ENCODE data around the gene MXRA5. TPM values are rescaled to one million over a fixed set of nuclear protein-coding genes. Genes with fewer than 3 reads are reported as not detected.

Gene MXRA5
- total and polyA plus RNA-seq, 9 of the 15 experiments (the other 6 are each of a cell fraction or from before 2014, with no cell fraction given): 0.02 TPM; not detected in 8

- TF ChIP-seq SMARCB1 (IDR thresholded peaks at IDR 0.05; ENCODE audit: insufficient read length, low read depth) (no peak), ERF (CRISPR knock-in tag; IDR thresholded peaks at IDR 0.05) (no peak), TFE3 (CRISPR knock-in tag; IDR thresholded peaks at IDR 0.05) (peak; percentile 46), ZFP91 (CRISPR knock-in tag; IDR thresholded peaks at IDR 0.05) (no peak), E2F4 (CRISPR knock-in tag; IDR thresholded peaks at IDR 0.05; ENCODE audit: low read depth) (no peak), FOXP1 (CRISPR knock-in tag; IDR thresholded peaks at IDR 0.05) (no peak), SIX5 (IDR thresholded peaks at IDR 0.05; ENCODE audit: borderline replicate concordance in 1 of 2, insufficient read depth in 1 of 2, low read depth in 1 of 2, low read length in 2 of 2) (peak; percentile 49 to 57; a peak in 3 of 4 replicates), ZNF143 (CRISPR knock-in tag; IDR thresholded peaks at IDR 0.05) (peak; percentile 73), TOE1 (IDR thresholded peaks at IDR 0.05; ENCODE audit: borderline replicate concordance) (0 out of 2 replicates have a peak, but pooled peaks have one; percentile 25), TOE1 (CRISPR knock-in tag; IDR thresholded peaks at IDR 0.05; ENCODE audit: borderline replicate concordance, low read depth) (no peak), USF1 (CRISPR knock-in tag; IDR thresholded peaks at IDR 0.05) (peak; percentile 86), ATF1 (CRISPR knock-in tag; IDR thresholded peaks at IDR 0.05) (no peak), ATF1 (tag; IDR thresholded peaks at IDR 0.05) (no peak), RAD51 (IDR thresholded peaks at IDR 0.05; ENCODE audit: borderline replicate concordance, low read depth) (peak; percentile 72; the same call in 1 of the 2 replicates), HCFC1 (IDR thresholded peaks at IDR 0.05; ENCODE audit: low read depth, low read length) (peak; percentile 83), MAX (CRISPR knock-in tag; IDR thresholded peaks at IDR 0.05) (no peak), ZC3H11A (IDR thresholded peaks at IDR 0.05; ENCODE audit: low read depth, low read length) (no peak), SP2 (IDR thresholded peaks at IDR 0.05; ENCODE audit: extremely low read depth, low read depth, low read length, poor library complexity, severe bottlenecking) (no peak), MTF1 (CRISPR knock-in tag; IDR thresholded peaks at IDR 0.05; ENCODE audit: borderline replicate concordance) (no peak), MXI1 (IDR thresholded peaks at IDR 0.05; ENCODE audit: low read depth, low read length) (no peak), SOX6 (IDR thresholded peaks at IDR 0.05) (no peak), CBFA2T2 (conservative IDR thresholded peaks at IDR 0.05) (0 out of 2 replicates have a peak, but pooled peaks have one; percentile 9), NFYB (IDR thresholded peaks at IDR 0.05; ENCODE audit: extremely low read depth, insufficient read length) (peak; percentile 16), NUFIP1 (IDR thresholded peaks at IDR 0.05; ENCODE audit: partially characterized antibody) (no peak), MBD2 (IDR thresholded peaks at IDR 0.05; ENCODE audit: borderline replicate concordance, low read depth) (0 out of 2 replicates have a peak, but pooled peaks have one; percentile 31), TRIM28 (IDR thresholded peaks at IDR 0.05) (no peak)
These were observed 50.7 kb downstream of the MXRA5 start (continued) for GRCh38 chrX:3295731-3296130.
